HepG2 (cell line): ENCODE measurements around the gene FBXL13. TPM values are rescaled to one million over a fixed set of nuclear protein-coding genes. Genes with fewer than 3 reads are reported as not detected.

ENCODE experiments used
- AKNA ChIP-seq: sonication (generic); formaldehyde crosslinking; IDR thresholded peaks from 2 replicates; pipeline ENCODE4 v1.4.0; 2020; ENCODE audit warnings: missing genetic modification reagents, borderline replicate concordance
- CENPT ChIP-seq: sonication (generic); formaldehyde crosslinking; IDR thresholded peaks from 2 replicates; pipeline ENCODE4 v1.8.0; 2022; ENCODE audit warnings: low read depth, mild to moderate bottlenecking, moderate library complexity, missing genetic modification reagents
- HNF4G ChIP-seq, 2 experiments: sonication (generic) in 1 of 2; formaldehyde crosslinking in 1 of 2; IDR thresholded peaks; 2 replicates each; pipeline versions ENCODE4 v1.4.0 to v1.6.1; 2011 to 2020; ENCODE audit warnings: borderline replicate concordance in 2 of 2, low read depth in 2 of 2, mild to moderate bottlenecking in 2 of 2, low read length in 1 of 2, missing genetic modification reagents in 1 of 2, moderate library complexity in 1 of 2
- HNRNPH1 ChIP-seq: fragments of 200-400 bp; formaldehyde crosslinking; optimal IDR thresholded peaks from 2 replicates; pipeline ENCODE3; 2017; ENCODE audit warnings: mild to moderate bottlenecking, low read depth, low read length
- IRF9 ChIP-seq: sonication (generic); formaldehyde crosslinking; IDR thresholded peaks from 2 replicates; pipeline ENCODE4 v1.8.0; 2022; ENCODE audit warnings: missing genetic modification reagents, mild to moderate bottlenecking, borderline replicate concordance
- JUNB ChIP-seq: sonication (generic); formaldehyde crosslinking; IDR thresholded peaks from 2 replicates; pipeline ENCODE4 v1.8.0; 2022; ENCODE audit warnings: missing genetic modification reagents, mild to moderate bottlenecking, borderline replicate concordance
- SNAPC4 ChIP-seq: sonication (generic); formaldehyde crosslinking; IDR thresholded peaks from 2 replicates; pipeline ENCODE4 v1.4.0; 2020; ENCODE audit warnings: mild to moderate bottlenecking, missing genetic modification reagents
- ZNF703 ChIP-seq: sonication (generic); formaldehyde crosslinking; IDR thresholded peaks from 2 replicates; pipeline ENCODE4 v1.5.1; 2020; ENCODE audit warnings: missing genetic modification reagents, mild to moderate bottlenecking, moderate library complexity, borderline replicate concordance
- polyA plus RNA-seq, 8 experiments: library from polyadenylated mRNA; depleted of rRNA in 3 of 8; stranded (reverse) in 7 of 8; unstranded in 1 of 8; fragments of >200 nt; fragmentation: Illumina TruSeq in 4 of 8; extraction: Trizol in 4 of 8; gene quantifications; 2 replicates each; pipeline versions ENCODE4 v1.2.1 to v1.2.3, GENCODE V29; 2011 to 2016; ENCODE audit warnings: low read depth in 4 of 8, missing spikeins in 1 of 8, mixed read lengths in 1 of 8; ENCODE audit not compliant: insufficient read depth in 1 of 8
- total RNA-seq, 5 experiments: library from RNA; depleted of rRNA; stranded (reverse); fragments of >200 nt; fragmentation: Illumina TruSeq; extraction: Trizol; gene quantifications; 2 replicates each; pipeline ENCODE4 v1.2.3, GENCODE V29; 2016; ENCODE audit warnings: low read depth in 1 of 5
- TF ChIP-seq, protein P1 (sequence below): sonication (generic); formaldehyde crosslinking; IDR thresholded peaks from 2 replicates; pipeline ENCODE4 v1.9.0; 2021; ENCODE audit warnings: missing genetic modification reagents, mild to moderate bottlenecking, borderline replicate concordance
- TF ChIP-seq, protein P2 (sequence below): sonication (generic); formaldehyde crosslinking; conservative IDR thresholded peaks from 2 replicates; pipeline ENCODE4 v1.4.0; 2020; ENCODE audit warnings: missing genetic modification reagents

Gene FBXL13
- total and polyA plus RNA-seq, 2 of the 13 experiments (the other 11 are each of a cell fraction or from before 2014, with no cell fraction given): 0.24 to 0.77 TPM

DNA sequence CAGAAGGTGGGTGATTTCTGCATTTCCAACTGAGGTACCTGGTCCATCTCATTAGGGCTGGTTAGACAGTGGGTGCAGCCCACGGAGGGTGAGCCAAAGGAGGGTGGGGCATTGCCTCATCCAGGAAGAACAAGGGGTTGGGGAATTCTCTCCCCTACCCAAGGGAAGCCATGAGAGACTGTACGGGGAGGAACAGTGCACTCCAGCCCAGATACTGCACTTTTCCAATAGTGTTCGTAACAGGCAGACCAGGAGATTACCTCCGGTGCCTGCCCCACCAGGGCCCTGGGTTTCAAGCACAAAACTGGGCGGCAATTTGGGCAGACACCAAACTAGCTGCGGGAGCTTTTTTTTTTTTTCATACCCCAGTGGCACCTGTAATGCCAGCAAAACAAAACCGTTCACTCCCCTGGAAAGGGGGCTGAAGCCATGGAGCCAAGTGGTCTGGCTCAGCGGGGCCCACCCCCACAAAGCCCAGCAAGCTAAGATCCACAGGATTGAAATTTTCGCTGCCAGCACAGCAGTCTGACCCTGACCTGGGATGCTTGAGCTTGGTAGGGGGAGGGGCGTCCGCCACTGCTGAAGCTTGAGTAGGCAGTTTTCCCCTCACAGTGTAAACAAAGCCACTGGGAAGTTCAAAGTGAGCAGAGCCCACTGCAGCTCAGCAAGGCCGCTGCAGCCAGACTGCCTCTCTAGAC, 31.6 kb upstream of the FBXL13 start (continued):
- TF ChIP-seq HNF4G (IDR thresholded peaks at IDR 0.05; ENCODE audit: borderline replicate concordance, low read depth, low read length): no peak
- no peak for TF ChIP-seq HNF4G (CRISPR knock-in tag; IDR thresholded peaks at IDR 0.05; ENCODE audit: borderline replicate concordance, low read depth)
- no peak for TF ChIP-seq HNRNPH1
- TF ChIP-seq AKNA (CRISPR knock-in tag): no peak
- TF ChIP-seq JUNB (CRISPR knock-in tag): no peak
- no peak for TF ChIP-seq CENPT
- no peak for TF ChIP-seq ZNF703 (CRISPR knock-in tag)
- TF ChIP-seq, protein P1, sequence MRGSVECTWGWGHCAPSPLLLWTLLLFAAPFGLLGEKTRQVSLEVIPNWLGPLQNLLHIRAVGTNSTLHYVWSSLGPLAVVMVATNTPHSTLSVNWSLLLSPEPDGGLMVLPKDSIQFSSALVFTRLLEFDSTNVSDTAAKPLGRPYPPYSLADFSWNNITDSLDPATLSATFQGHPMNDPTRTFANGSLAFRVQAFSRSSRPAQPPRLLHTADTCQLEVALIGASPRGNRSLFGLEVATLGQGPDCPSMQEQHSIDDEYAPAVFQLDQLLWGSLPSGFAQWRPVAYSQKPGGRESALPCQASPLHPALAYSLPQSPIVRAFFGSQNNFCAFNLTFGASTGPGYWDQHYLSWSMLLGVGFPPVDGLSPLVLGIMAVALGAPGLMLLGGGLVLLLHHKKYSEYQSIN (CRISPR knock-in tag): no peak
- TF ChIP-seq, protein P2, sequence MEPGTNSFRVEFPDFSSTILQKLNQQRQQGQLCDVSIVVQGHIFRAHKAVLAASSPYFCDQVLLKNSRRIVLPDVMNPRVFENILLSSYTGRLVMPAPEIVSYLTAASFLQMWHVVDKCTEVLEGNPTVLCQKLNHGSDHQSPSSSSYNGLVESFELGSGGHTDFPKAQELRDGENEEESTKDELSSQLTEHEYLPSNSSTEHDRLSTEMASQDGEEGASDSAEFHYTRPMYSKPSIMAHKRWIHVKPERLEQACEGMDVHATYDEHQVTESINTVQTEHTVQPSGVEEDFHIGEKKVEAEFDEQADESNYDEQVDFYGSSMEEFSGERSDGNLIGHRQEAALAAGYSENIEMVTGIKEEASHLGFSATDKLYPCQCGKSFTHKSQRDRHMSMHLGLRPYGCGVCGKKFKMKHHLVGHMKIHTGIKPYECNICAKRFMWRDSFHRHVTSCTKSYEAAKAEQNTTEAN (CRISPR knock-in tag): no peak
- TF ChIP-seq IRF9 (CRISPR knock-in tag): no peak
- TF ChIP-seq SNAPC4: no peak
